Measurements from ENCODE around the gene POLR3A.

- TF ChIP-seq, protein P1, sequence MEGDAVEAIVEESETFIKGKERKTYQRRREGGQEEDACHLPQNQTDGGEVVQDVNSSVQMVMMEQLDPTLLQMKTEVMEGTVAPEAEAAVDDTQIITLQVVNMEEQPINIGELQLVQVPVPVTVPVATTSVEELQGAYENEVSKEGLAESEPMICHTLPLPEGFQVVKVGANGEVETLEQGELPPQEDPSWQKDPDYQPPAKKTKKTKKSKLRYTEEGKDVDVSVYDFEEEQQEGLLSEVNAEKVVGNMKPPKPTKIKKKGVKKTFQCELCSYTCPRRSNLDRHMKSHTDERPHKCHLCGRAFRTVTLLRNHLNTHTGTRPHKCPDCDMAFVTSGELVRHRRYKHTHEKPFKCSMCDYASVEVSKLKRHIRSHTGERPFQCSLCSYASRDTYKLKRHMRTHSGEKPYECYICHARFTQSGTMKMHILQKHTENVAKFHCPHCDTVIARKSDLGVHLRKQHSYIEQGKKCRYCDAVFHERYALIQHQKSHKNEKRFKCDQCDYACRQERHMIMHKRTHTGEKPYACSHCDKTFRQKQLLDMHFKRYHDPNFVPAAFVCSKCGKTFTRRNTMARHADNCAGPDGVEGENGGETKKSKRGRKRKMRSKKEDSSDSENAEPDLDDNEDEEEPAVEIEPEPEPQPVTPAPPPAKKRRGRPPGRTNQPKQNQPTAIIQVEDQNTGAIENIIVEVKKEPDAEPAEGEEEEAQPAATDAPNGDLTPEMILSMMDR (IDR thresholded peaks at IDR 0.05; ENCODE audit: low read depth, low read length), result no peak
- no peak for TF ChIP-seq POLR2A (IDR thresholded peaks at IDR 0.05; ENCODE audit: extremely low read depth, insufficient read length)
- TF ChIP-seq MYC (IDR thresholded peaks at IDR 0.05; ENCODE audit: low read depth, low read length), result no peak
- no peak for TF ChIP-seq MAX (IDR thresholded peaks at IDR 0.05; ENCODE audit: low read depth, low read length)
These were observed 8.8 kb upstream of the POLR3A start for GRCh38 chr10:78038105-78038504.

Measured in NB4 (cell line).